ENCODE results near the gene LMX1A. TPM values are rescaled to one million over a fixed set of nuclear protein-coding genes. Genes with fewer than 3 reads are reported as not detected.

Gene LMX1A
- total RNA-seq, 2 donors from 2014 or later = not detected

GRCh38 chr1:165241952-165242351 lies 114.6 kb downstream of the LMX1A start:
- Histone ChIP-seq H3K36me3 (no peaks in the 10 kb centered on the region), H3K4me3 (no peak overlapping the region), H3K27ac (no peak overlapping the region), H3K27me3 (no peaks in the 10 kb centered on the region), H3K4me1 (no peaks in the 10 kb centered on the region), H3K9me3 (no peaks in the 10 kb centered on the region)
- DNase-seq (ENCODE audit: low spot score) = no peak
- TF ChIP-seq CTCF (IDR thresholded peaks at IDR 0.05) = no peak

GRCh38 chr1:165241321-165241720 lies 115.2 kb downstream of the LMX1A start:
- H3K4me1 ChIP-seq = no peaks in the 10 kb centered on the region
- no peak for TF ChIP-seq CTCF (IDR thresholded peaks at IDR 0.05)
- no peak for DNase-seq (ENCODE audit: low spot score)

GRCh38 chr1:165240492-165240891 lies 116.0 kb downstream of the LMX1A start:
- no peak for TF ChIP-seq CTCF (IDR thresholded peaks at IDR 0.05)

More at GRCh38 chr1:165241321-165241720, 115.2 kb downstream of the LMX1A start:
- no peak overlapping the region for H3K27ac ChIP-seq
- H3K9me3 ChIP-seq = no peaks in the 10 kb centered on the region
- no peak overlapping the region for H3K4me3 ChIP-seq
- no peaks in the 10 kb centered on the region for H3K36me3 ChIP-seq
- no peaks in the 10 kb centered on the region for H3K27me3 ChIP-seq

GRCh38 chr1:165239873-165240272 lies 116.6 kb downstream of the LMX1A start:
- Histone ChIP-seq H3K27ac (no peak overlapping the region), H3K4me1 (peaks cover 0 to 13% of the 10 kb centered on the region in 2 donors), H3K27me3 (peaks cover 3 to 7% of the 10 kb centered on the region in 2 donors), H3K4me3 (no peak overlapping the region), H3K9me3 (no peaks in the 10 kb centered on the region), H3K36me3 (no peaks in the 10 kb centered on the region)
- no peak for DNase-seq (ENCODE audit: low spot score)
- no peak for TF ChIP-seq CTCF (IDR thresholded peaks at IDR 0.05)

More at GRCh38 chr1:165240492-165240891, 116.0 kb downstream of the LMX1A start:
- Histone ChIP-seq H3K27ac (no peak overlapping the region), H3K4me3 (no peak overlapping the region), H3K9me3 (no peaks in the 10 kb centered on the region), H3K27me3 (peaks cover 0 to 7% of the 10 kb centered on the region in 2 donors), H3K4me1 (peaks cover 0 to 7% of the 10 kb centered on the region in 2 donors), H3K36me3 (no peaks in the 10 kb centered on the region)
- DNase-seq (ENCODE audit: low spot score) = no peak

GRCh38 chr1:165235777-165236291 lies 120.7 kb downstream of the LMX1A start:
- H3K27ac ChIP-seq = no peak overlapping the region
- peaks cover 0 to 14% of the 10 kb centered on the region in 2 donors for H3K4me1 ChIP-seq
- H3K9me3 ChIP-seq = no peaks in the 10 kb centered on the region
- no peaks in the 10 kb centered on the region for H3K36me3 ChIP-seq
- H3K4me3 ChIP-seq = peak overlapping the region; percentile 26 to 47
- DNase-seq (ENCODE audit: low spot score) = no peak
- peaks cover 4 to 7% of the 10 kb centered on the region in 2 donors for H3K27me3 ChIP-seq
- TF ChIP-seq CTCF (IDR thresholded peaks at IDR 0.05) = no peak

Data from right atrium auricular region (tissue), 2 donors.